OCI-LY7 (cell line): ENCODE measurements around the gene PCGF3. TPM values are rescaled to one million over a fixed set of nuclear protein-coding genes. Genes with fewer than 3 reads are reported as not detected.

Source experiments
- BruUV-seq: library from RNA; stranded (reverse); fragments of 400-500 nt; replicated peaks from 2 replicates; lab custom pipeline; 2021; lab: Mats Ljungman, UMichigan
- CTCF ChIA-PET: fragments of 300-600 bp; sonication (Branson Sonifier 250); formaldehyde crosslinking; loops from one replicate; lab custom pipeline; 2022; ENCODE audit warnings: antibody characterized with exemption; ENCODE audit not compliant: unreplicated experiment; lab: Charles Lee
- POLR2A ChIA-PET: fragments of 300-600 bp; sonication (Branson Sonifier 250); formaldehyde crosslinking; loops from one replicate; lab custom pipeline; 2022; ENCODE audit warnings: antibody characterized with exemption; lab: Charles Lee
- DNase-seq: peaks from one replicate; pipeline ENCODE4 v3.0.0-alpha.2; 2015; ENCODE audit warnings: low spot score
- H2AFZ ChIP-seq: fragments of 200-600 bp; sonication (generic), shearing (Covaris generic); 2 replicates; pipeline ENCODE4 v1.6.1; 2014; ENCODE audit warnings: mild to moderate bottlenecking, antibody characterized with exemption, low read length, moderate library complexity
- H3K27ac ChIP-seq: fragments of 200-600 bp; sonication (generic); 2 replicates; pipeline ENCODE4 v1.5.1; 2014; ENCODE audit warnings: mixed run types, low read depth, mild to moderate bottlenecking, moderate library complexity, low read length, inconsistent platforms; ENCODE audit not compliant: poor library complexity, severe bottlenecking
- H3K36me3 ChIP-seq: fragments of 200-600 bp; sonication (generic); 2 replicates; pipeline ENCODE4 v1.6.1; 2014; ENCODE audit warnings: mild to moderate bottlenecking, antibody characterized with exemption, low read length, moderate library complexity, mixed read lengths; ENCODE audit not compliant: insufficient read depth
- H3K4me1 ChIP-seq: fragments of 200-600 bp; sonication (generic); 2 replicates; pipeline ENCODE4 v1.5.1; 2014; ENCODE audit warnings: mild to moderate bottlenecking, low read length; ENCODE audit not compliant: insufficient read depth, poor library complexity, severe bottlenecking
- H3K4me2 ChIP-seq: fragments of 200-600 bp; sonication (generic); 2 replicates; pipeline ENCODE4 v1.6.1; 2014; ENCODE audit warnings: mild to moderate bottlenecking, low read length
- H3K4me3 ChIP-seq: fragments of 200-600 bp; sonication (generic); 2 replicates; pipeline ENCODE4 v1.5.1; 2014; ENCODE audit warnings: mild to moderate bottlenecking, low read depth, low read length; ENCODE audit not compliant: poor library complexity, severe bottlenecking
- H3K79me2 ChIP-seq: fragments of 200-600 bp; sonication (generic); 2 replicates; pipeline ENCODE4 v1.6.1; 2016; ENCODE audit warnings: low read depth, mild to moderate bottlenecking, low read length, moderate library complexity, mixed read lengths; ENCODE audit not compliant: insufficient read depth
- H3K9me2 ChIP-seq: fragments of 200-600 bp; sonication (generic); 2 replicates; pipeline ENCODE4 v1.6.1; 2016; ENCODE audit warnings: mild to moderate bottlenecking, low read length, mixed read lengths; ENCODE audit not compliant: insufficient read depth
- H3K9me3 ChIP-seq: fragments of 200-600 bp; sonication (generic); 2 replicates; pipeline ENCODE4 v1.6.1; 2014; ENCODE audit warnings: mild to moderate bottlenecking, mixed run types, low read length, mixed read lengths
- H4K20me1 ChIP-seq: fragments of 200-600 bp; sonication (generic); 2 replicates; pipeline ENCODE4 v1.6.1; 2014; ENCODE audit warnings: mild to moderate bottlenecking, antibody characterized with exemption, low read length, moderate library complexity, mixed read lengths; ENCODE audit not compliant: insufficient read depth
- CTCF ChIP-seq: fragments of 200-600 bp; sonication (generic); conservative IDR thresholded peaks from 2 replicates; pipeline ENCODE4 v1.5.1; 2014; ENCODE audit warnings: mild to moderate bottlenecking, antibody characterized with exemption, low read length, moderate library complexity, mixed read lengths
- EZH2phosphoT487 ChIP-seq: fragments of 200-600 bp; sonication (generic); IDR thresholded peaks from 2 replicates; pipeline ENCODE4 v1.6.1; 2018; ENCODE audit warnings: low read depth, borderline replicate concordance, mild to moderate bottlenecking, mixed run types, antibody characterized with exemption, low read length, moderate library complexity, mixed read lengths
- intact Hi-C: fragments of 100-400 bp; cut with micrococcal nuclease; formaldehyde crosslinking; loops from one replicate; pipeline ENCODE4 v1.10.0; 2022; ENCODE audit not compliant: unreplicated experiment
- total RNA-seq, 2 experiments: library from RNA; depleted of rRNA in 1 of 2; stranded (reverse); fragments of >200 nt in 1 of 2; shearing (Covaris generic) in 1 of 2; gene quantifications; 2 replicates each; pipeline ENCODE4 v1.2.3, GENCODE V29; 2014 to 2022

The PCGF3 gene
- total RNA-seq, 2 experiments from 2014 or later, result 33.8 to 50.2 TPM

DNA sequence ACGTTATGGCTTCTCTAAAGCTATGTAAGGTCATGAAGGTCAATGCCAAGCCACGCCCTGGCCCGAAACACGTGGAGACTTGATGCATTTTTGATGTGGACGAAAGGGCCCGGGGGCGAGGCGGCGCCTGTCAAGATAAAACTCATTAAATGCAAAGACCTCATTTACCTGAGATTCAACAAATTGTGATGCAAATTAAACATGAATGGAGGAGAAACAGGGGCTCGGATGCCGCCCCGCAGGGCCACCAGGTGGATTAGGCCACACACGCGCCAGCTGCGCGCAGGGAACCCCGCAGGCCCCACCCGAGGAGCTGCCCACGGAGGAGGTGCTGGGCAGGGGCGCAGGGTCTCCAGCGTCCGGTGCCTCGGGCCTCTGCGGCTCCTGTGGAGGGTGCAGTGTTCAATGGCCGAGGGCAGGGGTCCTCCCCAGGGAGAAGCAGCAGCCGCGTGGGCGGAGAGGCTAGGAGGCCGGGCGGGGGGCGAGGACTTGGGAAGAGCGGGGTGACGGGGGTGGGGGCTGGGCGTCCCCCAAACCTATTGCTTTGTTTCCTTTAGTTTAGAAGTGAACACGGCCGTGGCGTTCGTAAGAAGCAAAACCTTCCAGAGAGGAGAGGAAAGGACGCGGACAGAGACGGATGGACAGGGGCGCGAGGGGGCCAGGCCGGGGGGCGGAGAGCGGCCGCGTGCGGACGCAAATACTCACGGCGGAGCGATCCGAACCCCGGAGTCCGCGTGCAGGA, 79.9 kb downstream of the PCGF3 start:
- no peak overlapping the region for H2AFZ ChIP-seq
- no peak overlapping the region for H3K4me3 ChIP-seq
- H4K20me1 ChIP-seq, result peaks cover 6% of the 10 kb centered on the region; the same call in 1 of the 2 replicates
- H3K79me2 ChIP-seq, result peaks cover 11% of the 10 kb centered on the region
- H3K36me3 ChIP-seq, result peaks cover 10% of the 10 kb centered on the region
- DNase-seq, result no peak
- H3K4me2 ChIP-seq, result no peak overlapping the region
- no peak overlapping the region for H3K27ac ChIP-seq
- H3K4me1 ChIP-seq, result peaks cover 33% of the 10 kb centered on the region
- intact Hi-C loops, result no loop called here
- no peaks in the 10 kb centered on the region for H3K9me2 ChIP-seq
- ChIA-PET POLR2A (interaction anchor here (1.1 kb wide), 1 partner anchor 8 kb away, joined by 3 read pairs; no protein-coding TSS in a partner anchor), CTCF (no interaction called here)
- BruUV-seq, result no TSS peak
- no peaks in the 10 kb centered on the region for H3K9me3 ChIP-seq
- TF ChIP-seq EZH2phosphoT487, result no peak
- no peak for TF ChIP-seq CTCF

- ChIA-PET POLR2A (interaction anchor here (1.1 kb wide), 1 partner anchor 7 kb away, joined by 3 read pairs; no protein-coding TSS in a partner anchor), CTCF (no interaction called here)
- TF ChIP-seq EZH2phosphoT487 (no peak), CTCF (no peak)
- Histone ChIP-seq H3K27ac (no peak overlapping the region), H3K79me2 (peaks cover 4% of the 10 kb centered on the region), H3K9me3 (no peaks in the 10 kb centered on the region), H3K4me1 (peaks cover 31% of the 10 kb centered on the region), H2AFZ (no peak overlapping the region), H3K36me3 (peaks cover 3% of the 10 kb centered on the region; the same call in 1 of the 2 replicates), H3K9me2 (no peaks in the 10 kb centered on the region), H3K4me2 (no peak overlapping the region), H4K20me1 (no peaks in the 10 kb centered on the region), H3K4me3 (no peak overlapping the region)
- no peak for DNase-seq
- intact Hi-C loops, result no loop called here
- no TSS peak for BruUV-seq
Measured at GRCh38 chr4:786074-786741, 80.6 kb downstream of the PCGF3 start.
